ENCODE data around the gene CCT4. TPM values are rescaled to one million over a fixed set of nuclear protein-coding genes. Genes with fewer than 3 reads are reported as not detected.
"Not testable (repeated sequence)": the region's sequence is repeated elsewhere in the genome, so short reads cannot be mapped to it uniquely, and the experiment has no call there.

Gene CCT4
- total RNA-seq, 1 donor from 2014 or later = 109 TPM

DNA sequence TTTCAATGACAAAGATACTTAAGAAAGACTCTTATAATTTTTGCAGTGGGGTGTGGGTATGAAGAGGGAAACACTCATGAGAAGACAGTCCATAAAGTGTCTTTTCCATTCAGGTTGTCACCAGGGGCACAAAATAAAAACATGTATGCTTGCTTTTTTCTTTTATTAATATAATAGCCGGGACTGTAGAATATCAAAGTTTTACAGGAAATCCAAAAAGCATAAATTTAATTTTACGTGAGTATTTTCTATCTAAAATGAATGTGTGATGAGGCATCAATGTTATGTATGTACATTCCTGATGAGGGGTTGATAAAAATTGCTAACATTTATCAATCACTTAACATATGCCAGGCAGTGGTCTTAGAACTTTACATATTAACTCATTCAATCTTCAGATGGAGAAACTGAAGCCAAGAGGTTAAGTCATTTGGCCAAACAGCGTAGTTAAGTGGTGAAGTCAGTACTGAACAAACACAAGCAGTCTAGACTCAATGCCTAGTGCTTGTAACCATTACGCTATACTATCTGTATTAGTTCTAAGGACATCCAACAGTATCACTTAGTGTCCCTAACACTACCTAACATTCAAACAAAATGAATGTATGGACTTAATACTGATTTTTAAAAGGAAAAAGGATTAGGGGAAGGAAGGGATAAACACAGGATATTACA lies 10.7 kb downstream of the CCT4 start:
- ATAC-seq = no peak

GRCh38 chr2:61876400-61876799 lies 12.1 kb downstream of the CCT4 start:
- ATAC-seq = no peak

DNA sequence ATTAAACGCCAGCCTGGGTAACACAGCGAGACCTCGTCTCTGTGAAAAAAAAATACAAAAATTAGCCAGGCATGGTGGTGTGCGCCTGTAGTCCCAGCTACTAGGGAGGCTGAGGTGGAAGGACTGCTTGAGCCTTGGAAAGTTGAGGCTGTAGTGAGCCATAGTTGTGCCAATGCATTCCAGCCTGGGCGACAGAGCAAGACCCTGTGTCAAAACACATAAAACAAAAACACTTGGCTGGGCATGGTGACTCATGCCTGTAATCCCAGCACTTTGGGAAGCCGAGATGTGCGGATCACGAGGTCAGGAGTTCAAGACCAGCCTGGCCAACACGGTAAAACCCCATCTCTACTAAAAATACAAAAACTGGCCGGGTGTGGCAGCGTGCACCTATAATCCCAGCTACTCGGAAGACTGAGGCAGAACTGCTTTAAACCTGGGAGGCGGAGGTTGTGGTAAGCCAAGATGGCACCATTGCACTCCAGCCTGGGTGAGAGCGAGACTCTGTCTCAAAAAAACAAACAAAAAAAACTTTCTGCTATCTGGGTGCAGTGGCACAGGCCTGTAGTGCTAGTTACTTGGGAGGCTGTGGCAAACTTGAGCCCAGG lies 21.9 kb downstream of the CCT4 start:
- ATAC-seq = not testable (repeated sequence)

DNA sequence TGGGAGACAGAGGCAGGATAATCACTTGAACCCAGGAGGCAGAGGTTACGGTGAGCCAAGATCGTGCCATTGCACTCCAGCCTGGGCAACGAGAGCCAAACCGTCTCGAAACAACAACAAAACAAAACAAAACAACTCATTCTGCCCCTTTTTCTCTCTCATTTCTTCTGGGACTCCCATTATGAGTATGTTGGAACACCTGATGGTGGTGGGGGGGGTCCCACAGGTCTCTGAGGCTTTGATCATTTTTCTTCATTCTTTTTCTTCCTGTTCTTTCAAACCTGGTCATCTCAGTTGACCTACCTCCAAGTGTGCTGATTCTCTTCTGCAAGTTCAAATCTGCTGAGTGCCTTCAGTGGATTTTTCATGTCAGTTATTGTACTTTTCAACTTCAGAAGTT lies 26.4 kb downstream of the CCT4 start:
- ATAC-seq = no peak

DNA sequence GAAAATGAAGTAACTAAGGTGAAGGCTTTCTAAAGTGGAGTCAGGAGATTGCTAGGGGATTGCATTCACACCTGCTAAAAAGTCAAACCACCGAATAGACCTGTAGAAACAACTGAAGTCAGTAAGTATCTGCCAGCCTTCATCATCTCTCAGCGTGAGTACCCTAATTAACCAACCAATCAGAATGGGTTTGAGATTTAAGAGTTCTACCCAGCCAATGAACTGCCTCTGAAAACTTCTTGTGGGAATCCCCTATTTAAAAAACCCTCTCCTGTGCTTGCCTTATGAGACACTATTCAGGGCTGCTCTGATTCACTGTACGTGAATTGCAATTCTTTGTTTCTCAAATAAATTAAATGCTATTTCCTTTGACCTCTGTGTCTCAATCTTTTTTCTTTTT lies 31.2 kb downstream of the CCT4 start:
- no peak for ATAC-seq

- peak; percentile 2 for ATAC-seq
Observed at GRCh38 chr2:61855318-61855613, 33.2 kb downstream of the CCT4 start.

GRCh38 chr2:61854564-61855317 lies 33.7 kb downstream of the CCT4 start:
- ATAC-seq = peak; percentile 98

- ATAC-seq = peak; percentile 86
Observed at GRCh38 chr2:61853847-61854563, 34.5 kb downstream of the CCT4 start, which contains the start of gene FAM161A. TSS of gene FAM161A (minus strand) at chr2:61854060. CDS start at chr2:61854041, 19 bp downstream.

GRCh38 chr2:61853086-61853846 lies 35.2 kb downstream of the CCT4 start:
- peak; percentile 71 for ATAC-seq

DNA sequence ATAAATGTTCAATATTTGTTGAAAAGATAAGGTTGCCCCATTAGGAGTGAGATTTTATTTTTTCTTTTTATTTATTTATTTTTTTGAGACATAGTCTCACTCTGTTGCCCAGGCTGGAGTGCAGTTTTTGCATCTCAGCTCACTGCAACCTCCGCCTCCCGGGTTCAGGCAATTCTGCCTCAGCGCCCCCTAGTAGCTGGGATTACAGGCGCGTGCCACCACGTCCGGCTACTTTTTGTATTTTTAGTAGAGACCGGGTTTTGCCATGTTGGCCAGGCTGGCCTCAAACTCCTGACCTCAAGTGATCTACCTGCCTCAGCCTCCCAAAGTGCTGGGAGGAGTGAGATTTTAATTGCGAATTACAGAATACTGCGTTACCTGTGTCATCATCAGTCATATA lies 37.2 kb downstream of the CCT4 start:
- ATAC-seq = not testable (repeated sequence)

- ATAC-seq = no peak
Observed at GRCh38 chr2:61845320-61845719, 43.1 kb downstream of the CCT4 start.

- ATAC-seq = no peak
Observed at GRCh38 chr2:61841286-61841685, 47.2 kb downstream of the CCT4 start.

DNA sequence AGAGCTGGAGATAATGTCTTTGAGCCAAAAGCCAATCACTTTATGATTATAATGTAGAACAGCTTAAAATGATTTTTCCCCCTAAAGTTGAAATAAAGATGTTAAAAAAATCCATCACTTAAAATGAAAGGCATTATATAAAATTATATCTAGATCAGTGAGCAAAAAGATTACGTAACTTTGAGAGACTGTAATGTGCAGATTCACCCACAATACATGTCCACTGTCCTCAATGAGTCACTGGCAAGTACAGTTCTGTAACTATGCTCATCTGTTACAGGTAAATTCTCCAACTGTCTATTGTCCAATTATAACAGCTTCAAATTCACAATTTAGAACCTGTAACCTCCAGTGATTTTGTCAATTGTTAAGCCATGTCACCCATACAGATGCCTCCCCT lies 53.6 kb downstream of the CCT4 start:
- peak; percentile 26 for ATAC-seq

DNA sequence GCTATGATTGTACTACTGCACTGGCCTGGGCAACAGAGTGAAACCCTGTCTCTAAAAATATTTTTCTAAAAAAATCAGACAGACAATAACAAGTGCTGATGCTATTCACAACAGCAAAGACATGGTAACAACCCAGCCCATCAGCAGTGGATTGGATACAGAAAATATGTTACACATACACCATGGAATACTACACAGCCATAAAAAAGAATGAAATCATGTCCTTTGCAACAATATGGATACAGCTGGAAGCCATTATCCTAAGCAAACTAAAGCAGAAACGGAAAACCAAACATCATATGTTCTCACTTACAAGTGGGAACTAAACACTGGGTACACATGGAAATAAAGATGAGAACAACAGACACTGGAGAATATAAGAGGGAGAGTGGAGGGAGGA lies 54.5 kb downstream of the CCT4 start:
- ATAC-seq = no peak

DNA sequence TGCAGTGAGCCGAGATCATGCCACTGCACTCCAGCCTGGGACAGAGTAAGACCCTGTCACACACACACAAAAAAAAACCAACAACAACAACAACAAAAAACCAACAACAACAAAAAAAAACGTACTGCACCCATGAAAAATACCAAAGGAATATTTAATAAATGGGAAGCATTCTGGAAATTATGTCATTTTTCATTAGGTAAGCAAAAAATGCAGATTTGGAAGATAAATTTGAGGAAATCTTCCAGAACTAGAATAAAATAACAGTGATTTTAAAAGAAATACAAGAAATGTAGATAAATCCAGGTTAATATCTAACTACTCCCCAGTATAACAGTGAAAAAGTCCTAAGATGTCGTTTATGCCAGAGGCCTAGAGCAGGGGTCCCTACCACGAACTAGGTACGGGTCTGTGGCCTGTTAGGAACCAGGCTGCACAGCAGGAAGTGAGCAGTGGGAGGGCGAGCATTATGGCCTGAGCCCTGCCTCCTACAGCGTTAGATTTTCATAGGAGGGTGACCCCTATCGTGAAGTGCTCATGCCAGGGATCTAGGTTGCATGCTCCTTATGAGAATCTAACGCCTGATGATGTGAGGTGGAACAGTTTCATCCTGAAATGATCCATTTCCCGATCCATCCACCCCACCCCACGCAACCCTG lies 56.1 kb downstream of the CCT4 start:
- ATAC-seq = no peak

DNA sequence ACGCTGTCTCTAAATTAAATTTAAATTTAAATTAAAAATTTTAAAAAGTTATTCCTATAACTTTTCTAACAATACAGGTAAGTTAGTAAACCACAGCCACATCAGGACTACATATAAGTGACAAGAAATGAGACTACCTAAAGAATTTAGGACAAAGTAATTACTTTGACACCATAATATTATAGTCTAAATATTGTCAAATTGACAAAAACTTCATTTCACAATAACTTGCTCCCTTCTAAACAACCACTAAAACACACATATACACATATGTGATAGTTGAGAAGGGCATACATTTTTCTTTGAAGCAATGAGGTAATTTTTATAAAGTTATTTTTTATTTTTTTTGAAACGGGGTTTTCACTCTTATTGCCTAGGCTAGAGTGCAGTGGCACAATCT lies 66.2 kb downstream of the CCT4 start:
- no peak for ATAC-seq

Other genes with a start within 250 kb of the CCT4 start
- 1.3 TPM for gene FAM161A, start 34.6 kb downstream of the CCT4 start, total RNA-seq
- gene COMMD1, start 17.0 kb upstream of the CCT4 start, total RNA-seq = 31.4 TPM

All from esophagus mucosa (tissue), 1 donor.